CD14-positive monocyte (primary cell): ENCODE results near the gene EBF3. TPM values are rescaled to one million over a fixed set of nuclear protein-coding genes. Genes with fewer than 3 reads are reported as not detected.

ENCODE experiments used
- DNase-seq, 3 donors: peaks; one replicate each; pipeline ENCODE4 v3.0.0-alpha.2; 2011 to 2022
- H2AFZ ChIP-seq: 2 replicates; pipeline ENCODE4 v1.6.0; 2012; ENCODE audit warnings: mild to moderate bottlenecking, low read depth, low read length, inconsistent platforms; ENCODE audit not compliant: insufficient read depth, poor library complexity, severe bottlenecking
- H3K27ac ChIP-seq, 2 donors: 1 replicate in 1 of 2; 2 replicates in 1 of 2; pipeline ENCODE4 v1.5.1; 2012 to 2013; ENCODE audit warnings: low read length in 2 of 2, control low read depth in 1 of 2, inconsistent platforms in 1 of 2, low read depth in 1 of 2, mild to moderate bottlenecking in 1 of 2
- H3K27me3 ChIP-seq, 2 donors: one replicate each; pipeline versions ENCODE4 v1.6.0 to v1.6.1; 2011 to 2013; ENCODE audit warnings: low read length in 2 of 2; ENCODE audit not compliant: control insufficient read depth in 2 of 2, insufficient read depth in 2 of 2
- H3K36me3 ChIP-seq, 2 donors: replicated peaks in 1 of 2; 1 replicate in 1 of 2; 2 replicates in 1 of 2; pipeline versions ENCODE4 v1.5.1 to v1.6.1; 2012 to 2013; ENCODE audit warnings: low read length in 2 of 2, control low read depth in 1 of 2, inconsistent platforms in 1 of 2, mild to moderate bottlenecking in 1 of 2; ENCODE audit not compliant: insufficient read depth in 2 of 2, control insufficient read depth in 1 of 2
- H3K4me1 ChIP-seq, 2 donors: 1 replicate in 1 of 2; 2 replicates in 1 of 2; pipeline versions ENCODE4 v1.5.1 to v1.6.1; 2012 to 2013; ENCODE audit warnings: low read length in 2 of 2, control low read depth in 1 of 2, inconsistent platforms in 1 of 2, mild to moderate bottlenecking in 1 of 2, moderate library complexity in 1 of 2; ENCODE audit not compliant: insufficient read depth in 2 of 2, control insufficient read depth in 1 of 2
- H3K4me2 ChIP-seq: replicated peaks from 2 replicates; pipeline ENCODE3; 2012; ENCODE audit warnings: low read length, moderate library complexity, mild to moderate bottlenecking; ENCODE audit not compliant: poor library complexity, severe bottlenecking; ENCODE audit errors: extremely low read depth
- H3K4me3 ChIP-seq, 3 experiments: fragments of 200-600 bp in 1 of 3; sonication (generic) in 1 of 3; replicated peaks in 1 of 3; 1 replicate in 2 of 3; 2 replicates in 1 of 3; pipeline ENCODE4 v1.5.1; 2011 to 2013; ENCODE audit warnings: low read length in 3 of 3, mild to moderate bottlenecking in 3 of 3, control low read depth in 2 of 3, low read depth in 2 of 3, inconsistent platforms in 1 of 3, moderate library complexity in 1 of 3
- H3K79me2 ChIP-seq: 2 replicates; pipeline ENCODE4 v1.6.0; 2012; ENCODE audit warnings: mild to moderate bottlenecking, control low read depth, inconsistent platforms, low read length, moderate library complexity; ENCODE audit not compliant: insufficient read depth
- H3K9ac ChIP-seq: 2 replicates; pipeline ENCODE4 v1.6.0; 2017; ENCODE audit warnings: low read length, mild to moderate bottlenecking; ENCODE audit not compliant: insufficient read depth, poor library complexity, severe bottlenecking
- H3K9me3 ChIP-seq, 2 donors: replicated peaks in 1 of 2; 1 replicate in 1 of 2; 2 replicates in 1 of 2; pipeline versions ENCODE4 v1.5.1 to v1.6.1; 2012 to 2013; ENCODE audit warnings: low read length in 2 of 2, control low read depth in 1 of 2; ENCODE audit not compliant: control insufficient read depth in 1 of 2, insufficient read depth in 1 of 2
- H4K20me1 ChIP-seq: 2 replicates; pipeline ENCODE4 v1.6.0; 2012; ENCODE audit warnings: mild to moderate bottlenecking, low read length, control low read depth, moderate library complexity; ENCODE audit not compliant: insufficient read depth
- H3K27ac Mint-ChIP-seq, 7 donors: one replicate each; pipeline ENCODE4 v1.8.0; 2020; ENCODE audit warnings: mild to moderate bottlenecking in 7 of 7, mixed read lengths in 7 of 7, moderate library complexity in 6 of 7, inconsistent platforms in 2 of 7
- H3K27me3 Mint-ChIP-seq, 3 donors: one replicate each; pipeline ENCODE4 v1.8.0; 2021 to 2022; ENCODE audit warnings: low read depth in 3 of 3, mild to moderate bottlenecking in 3 of 3, mixed read lengths in 3 of 3, moderate library complexity in 3 of 3, inconsistent platforms in 1 of 3
- H3K36me3 Mint-ChIP-seq, 2 donors: one replicate each; pipeline ENCODE4 v1.8.0; 2020; ENCODE audit warnings: mixed read lengths in 2 of 2, inconsistent platforms in 1 of 2, mild to moderate bottlenecking in 1 of 2
- H3K4me1 Mint-ChIP-seq: one replicate; pipeline ENCODE4 v1.8.0; 2020; ENCODE audit warnings: mild to moderate bottlenecking, mixed read lengths
- H3K4me3 Mint-ChIP-seq, 2 donors: one replicate each; pipeline ENCODE4 v1.8.0; 2020; ENCODE audit warnings: mild to moderate bottlenecking in 2 of 2, mixed read lengths in 2 of 2, moderate library complexity in 1 of 2
- H3K9me3 Mint-ChIP-seq, 7 donors: one replicate each; pipeline ENCODE4 v1.8.0; 2020 to 2022; ENCODE audit warnings: mixed read lengths in 7 of 7, mild to moderate bottlenecking in 6 of 7, moderate library complexity in 6 of 7, inconsistent platforms in 2 of 7
- WGBS: methylation state at CpG from one replicate; pipeline ENCODE4 v1.1.5; 2013; ENCODE audit warnings: missing lambda C conversion rate; ENCODE audit not compliant: insufficient coverage; 5-methylcytosine and 5-hydroxymethylcytosine counted together
- intact Hi-C, 2 donors: fragments of 100-400 bp; cut with micrococcal nuclease; formaldehyde crosslinking; loops; one replicate each; pipeline versions ENCODE4 v1.15.0 to v1.15.1; 2023
- polyA plus RNA-seq, 3 donors: library from polyadenylated mRNA; depleted of rRNA in 1 of 3; unstranded in 2 of 3; stranded (reverse) in 1 of 3; fragments of 300-500 nt in 2 of 3; fragments of >200 nt in 1 of 3; fragmentation: Illumina TruSeq in 2 of 3; gene quantifications; 1 replicate in 2 of 3; 2 replicates in 1 of 3; pipeline ENCODE4 v1.2.3, GENCODE V29; 2012 to 2021
- TF ChIP-seq, protein P1 (sequence below): fragments of 200-600 bp; IDR thresholded peaks from one replicate; pipeline ENCODE4 v1.8.0; 2022; ENCODE audit warnings: antibody characterized with exemption, mild to moderate bottlenecking

EBF3 gene
- polyA plus RNA-seq, 3 donors, result not detected

DNA sequence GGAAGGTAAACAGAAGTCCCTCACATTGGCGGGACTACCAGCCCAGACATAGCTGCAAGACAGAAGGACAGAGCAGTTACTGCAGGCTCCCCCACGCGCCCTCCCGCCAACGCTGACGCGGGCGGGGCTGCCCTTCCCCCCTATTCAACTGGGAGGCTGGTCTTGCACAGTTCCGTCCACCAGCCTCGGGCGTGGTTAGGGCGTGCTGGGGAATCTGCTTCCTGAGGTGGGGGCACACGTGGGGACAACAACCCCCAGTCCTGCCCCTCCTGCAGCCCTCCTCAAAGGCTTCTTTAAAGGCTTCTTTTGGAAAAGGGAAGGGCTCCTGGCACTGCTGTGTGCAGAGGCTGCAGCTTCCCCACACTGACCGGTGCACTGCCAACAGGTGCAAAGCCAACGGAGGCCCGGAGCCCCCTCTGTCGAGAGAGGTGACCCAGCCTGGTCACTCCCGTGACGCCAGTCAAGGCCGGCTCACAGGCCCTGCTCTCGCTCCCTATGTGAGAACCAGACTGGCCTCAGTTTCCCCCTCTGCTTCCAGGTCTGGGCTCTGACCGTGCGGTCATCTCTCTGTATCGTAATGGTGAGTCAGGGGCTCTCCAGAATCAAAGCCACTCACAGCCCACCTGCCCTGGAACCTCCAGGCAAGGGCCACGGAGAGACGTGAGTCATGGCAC is 126.0 kb downstream of the EBF3 start:
- no peaks in the 10 kb centered on the region for H4K20me1 ChIP-seq
- intact Hi-C loops, result no loop called here
- no peak overlapping the region for H2AFZ ChIP-seq
- H3K9me3 Mint-ChIP-seq, result peaks cover 0 to 11% (median 2%) of the 10 kb centered on the region in 7 donors
- H3K27me3 ChIP-seq, result no peaks in the 10 kb centered on the region
- H3K4me3 ChIP-seq, result no peak overlapping the region
- H3K36me3 Mint-ChIP-seq, result no peaks in the 10 kb centered on the region
- 97% methylated on average over 21 of the region's 26 CpGs for WGBS
- DNase-seq, result no peak
- H3K79me2 ChIP-seq, result no peaks in the 10 kb centered on the region
- peaks cover 0 to 3% of the 10 kb centered on the region in 2 donors for H3K9me3 ChIP-seq
- H3K4me1 ChIP-seq, result no peaks in the 10 kb centered on the region
- TF ChIP-seq, protein P1, sequence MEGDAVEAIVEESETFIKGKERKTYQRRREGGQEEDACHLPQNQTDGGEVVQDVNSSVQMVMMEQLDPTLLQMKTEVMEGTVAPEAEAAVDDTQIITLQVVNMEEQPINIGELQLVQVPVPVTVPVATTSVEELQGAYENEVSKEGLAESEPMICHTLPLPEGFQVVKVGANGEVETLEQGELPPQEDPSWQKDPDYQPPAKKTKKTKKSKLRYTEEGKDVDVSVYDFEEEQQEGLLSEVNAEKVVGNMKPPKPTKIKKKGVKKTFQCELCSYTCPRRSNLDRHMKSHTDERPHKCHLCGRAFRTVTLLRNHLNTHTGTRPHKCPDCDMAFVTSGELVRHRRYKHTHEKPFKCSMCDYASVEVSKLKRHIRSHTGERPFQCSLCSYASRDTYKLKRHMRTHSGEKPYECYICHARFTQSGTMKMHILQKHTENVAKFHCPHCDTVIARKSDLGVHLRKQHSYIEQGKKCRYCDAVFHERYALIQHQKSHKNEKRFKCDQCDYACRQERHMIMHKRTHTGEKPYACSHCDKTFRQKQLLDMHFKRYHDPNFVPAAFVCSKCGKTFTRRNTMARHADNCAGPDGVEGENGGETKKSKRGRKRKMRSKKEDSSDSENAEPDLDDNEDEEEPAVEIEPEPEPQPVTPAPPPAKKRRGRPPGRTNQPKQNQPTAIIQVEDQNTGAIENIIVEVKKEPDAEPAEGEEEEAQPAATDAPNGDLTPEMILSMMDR, result no peak
- H3K27me3 Mint-ChIP-seq, result peaks cover 0 to 6% (median 2%) of the 10 kb centered on the region in 3 donors
- H3K36me3 ChIP-seq, result no peaks in the 10 kb centered on the region
- no peak overlapping the region for H3K4me3 Mint-ChIP-seq
- no peak overlapping the region for H3K9ac ChIP-seq
- H3K4me2 ChIP-seq, result no peak overlapping the region
- H3K4me1 Mint-ChIP-seq, result no peaks in the 10 kb centered on the region
- no peak overlapping the region for H3K27ac Mint-ChIP-seq
- no peak overlapping the region for H3K27ac ChIP-seq

DNA sequence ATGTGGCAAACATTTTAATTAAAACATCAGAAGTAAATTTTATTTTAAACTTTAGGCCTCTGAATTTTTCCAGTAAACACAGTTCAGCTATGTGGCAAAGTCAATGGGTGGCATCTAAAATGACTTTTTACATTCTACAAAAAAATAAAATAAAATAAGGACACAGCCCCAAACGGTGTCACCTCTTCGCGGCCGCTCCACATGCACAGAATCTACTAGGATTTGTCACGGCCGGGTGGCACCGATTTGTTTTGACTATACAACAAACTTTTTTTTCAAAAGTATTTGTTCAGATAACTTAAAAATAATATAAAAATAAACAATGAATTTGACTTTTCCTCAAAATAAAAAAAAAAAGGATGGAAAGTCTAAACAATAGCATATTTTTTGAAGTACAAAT is 127.8 kb downstream of the EBF3 start:
- H3K9ac ChIP-seq, result no peak overlapping the region
- H3K4me3 Mint-ChIP-seq, result no peak overlapping the region
- H3K27me3 Mint-ChIP-seq, result peaks cover 0 to 5% (median 2%) of the 10 kb centered on the region in 3 donors
- H3K27me3 ChIP-seq, result no peaks in the 10 kb centered on the region
- H3K9me3 Mint-ChIP-seq, result peaks cover 0 to 8% (median 3%) of the 10 kb centered on the region in 7 donors
- H3K27ac Mint-ChIP-seq, result no peak overlapping the region
- no peaks in the 10 kb centered on the region for H3K36me3 ChIP-seq
- intact Hi-C loops, result no loop called here
- no peaks in the 10 kb centered on the region for H3K4me1 ChIP-seq
- H4K20me1 ChIP-seq, result no peaks in the 10 kb centered on the region
- peaks cover 0 to 3% of the 10 kb centered on the region in 2 donors for H3K9me3 ChIP-seq
- no CpG with 5 or more reads among the region's 7 CpGs for WGBS
- H3K27ac ChIP-seq, result no peak overlapping the region
- DNase-seq, result no peak
- no peaks in the 10 kb centered on the region for H3K36me3 Mint-ChIP-seq
- H3K4me2 ChIP-seq, result no peak overlapping the region
- no peak overlapping the region for H3K4me3 ChIP-seq
- no peaks in the 10 kb centered on the region for H3K4me1 Mint-ChIP-seq
- no peak overlapping the region for H2AFZ ChIP-seq
- no peaks in the 10 kb centered on the region for H3K79me2 ChIP-seq
- TF ChIP-seq, protein P1, result no peak
